SJCRH30 (cell line): ENCODE data around the gene CNOT10. TPM values are rescaled to one million over a fixed set of nuclear protein-coding genes. Genes with fewer than 3 reads are reported as not detected.
"Not testable (repeated sequence)": the region's sequence is repeated elsewhere in the genome, so short reads cannot be mapped to it uniquely, and the experiment has no call there.

Source experiments
- DNase-seq, 2 experiments: peaks; one replicate each; pipeline ENCODE4 v3.0.0-alpha.2; 2015 to 2020
- H3K27ac ChIP-seq: fragments of 250-450 bp; sonication (Bioruptor Pico); 2 replicates; pipeline ENCODE4 v1.5.1; 2020; ENCODE audit warnings: mild to moderate bottlenecking, moderate library complexity
- H3K27me3 ChIP-seq: fragments of 250-450 bp; sonication (Bioruptor Pico); 2 replicates; pipeline ENCODE4 v1.5.1; 2020; ENCODE audit warnings: mild to moderate bottlenecking, moderate library complexity
- H3K36me3 ChIP-seq: fragments of 250-450 bp; sonication (Bioruptor Pico); 2 replicates; pipeline ENCODE4 v1.5.1; 2020; ENCODE audit warnings: mild to moderate bottlenecking, moderate library complexity
- H3K4me1 ChIP-seq: fragments of 250-450 bp; sonication (Bioruptor Pico); 2 replicates; pipeline ENCODE4 v1.5.1; 2020; ENCODE audit warnings: mild to moderate bottlenecking, moderate library complexity
- H3K4me3 ChIP-seq: fragments of 250-450 bp; sonication (Bioruptor Pico); 2 replicates; pipeline ENCODE4 v1.5.1; 2020; ENCODE audit warnings: mild to moderate bottlenecking, moderate library complexity
- H3K9me3 ChIP-seq: fragments of 250-450 bp; sonication (Bioruptor Pico); replicated peaks from 2 replicates; pipeline ENCODE4 v1.5.1; 2020; ENCODE audit warnings: mild to moderate bottlenecking, moderate library complexity
- total RNA-seq: library from RNA; depleted of rRNA; stranded (reverse); fragments of >200 nt; shearing (Covaris generic); gene quantifications from 2 replicates; pipeline ENCODE4 v1.2.3, GENCODE V29; 2014

The CNOT10 gene
- total RNA-seq, 1 experiment from 2014 or later: 23.2 TPM

DNA sequence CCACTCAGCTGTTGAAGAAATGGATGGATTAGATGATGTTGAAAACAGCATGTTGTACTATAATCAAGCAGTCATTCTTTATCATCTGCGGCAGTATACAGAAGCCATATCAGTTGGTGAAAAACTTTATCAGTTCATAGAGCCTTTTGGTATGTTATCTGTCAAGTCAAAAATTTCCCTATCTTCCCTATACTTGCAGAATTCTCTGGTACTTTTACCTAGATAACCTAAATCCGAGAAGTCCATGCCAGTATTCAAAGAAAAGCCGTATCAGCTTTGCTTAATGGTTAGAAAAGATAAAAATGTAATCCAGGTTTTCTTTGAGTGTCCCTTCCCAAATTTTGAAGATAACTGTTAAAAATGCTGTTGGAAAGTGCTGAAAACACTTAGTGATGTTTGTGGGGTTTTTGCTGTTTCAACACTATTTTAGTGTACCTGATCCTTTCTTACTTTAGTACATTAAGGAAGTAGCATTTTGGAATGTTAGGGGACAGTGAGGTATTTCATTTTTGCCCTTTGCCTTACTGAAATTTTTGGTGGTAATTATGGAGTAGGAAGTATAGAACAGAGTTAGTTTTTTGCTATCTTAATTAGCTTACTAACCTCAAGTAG lies 23.8 kb downstream of the CNOT10 start:
- Histone ChIP-seq H3K27me3 (no peaks in the 10 kb centered on the region), H3K36me3 (0 out of 2 replicates have a peak, but pooled peaks cover 3% of the 10 kb centered on the region), H3K27ac (peak overlapping the region; percentile 31), H3K9me3 (no peaks in the 10 kb centered on the region), H3K4me1 (no peaks in the 10 kb centered on the region; the same call in 1 of the 2 replicates), H3K4me3 (no peak overlapping the region)
- DNase-seq: no peak

DNA sequence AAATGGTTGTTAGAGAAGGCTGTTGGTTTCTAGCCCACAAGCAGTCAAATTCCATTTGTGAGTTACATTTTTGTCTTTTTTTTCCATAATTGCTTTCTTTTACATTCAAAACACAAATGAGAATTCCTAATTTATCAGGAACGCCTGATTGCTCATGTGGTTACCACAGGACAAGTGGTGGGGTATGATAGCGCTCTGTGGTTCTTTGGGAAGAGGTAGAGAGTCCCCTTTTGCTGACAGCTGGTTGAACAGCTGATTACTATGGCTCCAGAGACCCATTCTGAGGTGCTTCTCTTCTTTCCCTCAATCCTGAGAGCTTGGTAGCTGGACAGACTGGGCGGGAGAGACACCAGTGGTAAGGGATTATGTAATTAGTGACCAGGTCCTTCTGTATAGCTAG lies 24.4 kb downstream of the CNOT10 start:
- H3K36me3 ChIP-seq: 0 out of 2 replicates have a peak, but pooled peaks cover 3% of the 10 kb centered on the region
- no peak overlapping the region for H3K4me3 ChIP-seq
- no peaks in the 10 kb centered on the region; the same call in 1 of the 2 replicates for H3K4me1 ChIP-seq
- peak overlapping the region; percentile 31 for H3K27ac ChIP-seq
- H3K27me3 ChIP-seq: no peaks in the 10 kb centered on the region
- no peaks in the 10 kb centered on the region for H3K9me3 ChIP-seq
- DNase-seq: peak; percentile 45 to 54

DNA sequence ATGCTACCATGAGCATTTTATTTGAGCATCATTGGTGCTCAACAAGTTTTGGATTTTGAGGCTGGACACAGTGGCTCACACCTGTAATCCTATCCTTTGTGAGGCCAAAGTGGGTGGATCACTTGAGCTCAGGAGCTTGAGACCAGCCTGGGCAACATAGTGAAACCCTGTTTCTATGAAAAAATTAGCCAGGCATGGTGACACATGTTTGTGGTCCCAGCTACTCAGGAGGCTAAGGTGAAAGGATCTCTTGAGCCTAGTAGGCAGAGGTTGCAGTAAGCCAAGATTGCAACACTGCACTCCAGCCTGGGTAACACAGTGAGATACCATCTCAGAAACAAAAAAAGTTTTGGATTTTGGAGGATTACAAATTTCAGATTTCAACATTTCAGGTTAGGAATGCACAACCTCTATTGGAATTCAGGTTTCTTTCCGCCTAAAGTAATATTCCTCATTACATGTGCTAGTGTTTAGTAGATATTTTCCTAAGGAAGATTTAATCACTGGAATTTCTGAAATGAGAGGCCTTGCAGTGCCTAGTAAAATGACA lies 27.6 kb downstream of the CNOT10 start:
- H3K27ac ChIP-seq: no peak overlapping the region
- DNase-seq: no peak
- H3K9me3 ChIP-seq: no peaks in the 10 kb centered on the region
- H3K4me1 ChIP-seq: no peaks in the 10 kb centered on the region; the same call in 1 of the 2 replicates
- no peaks in the 10 kb centered on the region for H3K27me3 ChIP-seq
- no peak overlapping the region for H3K4me3 ChIP-seq
- 0 out of 2 replicates have a peak, but pooled peaks cover 3% of the 10 kb centered on the region for H3K36me3 ChIP-seq

DNA sequence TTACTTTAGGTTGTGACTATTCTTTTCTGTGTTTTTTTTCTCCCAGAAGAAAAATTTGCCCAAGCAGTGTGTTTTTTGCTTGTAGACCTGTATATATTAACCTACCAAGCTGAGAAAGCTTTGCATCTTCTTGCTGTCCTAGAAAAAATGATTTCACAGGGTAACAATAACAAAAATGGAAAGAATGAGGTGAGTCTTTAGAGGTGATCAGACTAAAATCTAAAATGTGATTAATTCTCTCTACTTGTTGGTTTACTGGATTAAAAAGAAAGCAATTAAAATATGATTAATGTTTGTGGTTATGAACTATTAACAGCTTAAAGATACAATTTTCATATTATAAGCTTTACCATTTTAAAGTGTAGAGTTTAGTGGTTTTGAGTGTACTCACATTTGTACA lies 28.2 kb downstream of the CNOT10 start:
- Histone ChIP-seq H3K9me3 (no peaks in the 10 kb centered on the region), H3K27me3 (no peaks in the 10 kb centered on the region), H3K36me3 (0 out of 2 replicates have a peak, but pooled peaks cover 3% of the 10 kb centered on the region), H3K27ac (no peak overlapping the region), H3K4me3 (no peak overlapping the region), H3K4me1 (no peaks in the 10 kb centered on the region; the same call in 1 of the 2 replicates)
- DNase-seq: no peak

DNA sequence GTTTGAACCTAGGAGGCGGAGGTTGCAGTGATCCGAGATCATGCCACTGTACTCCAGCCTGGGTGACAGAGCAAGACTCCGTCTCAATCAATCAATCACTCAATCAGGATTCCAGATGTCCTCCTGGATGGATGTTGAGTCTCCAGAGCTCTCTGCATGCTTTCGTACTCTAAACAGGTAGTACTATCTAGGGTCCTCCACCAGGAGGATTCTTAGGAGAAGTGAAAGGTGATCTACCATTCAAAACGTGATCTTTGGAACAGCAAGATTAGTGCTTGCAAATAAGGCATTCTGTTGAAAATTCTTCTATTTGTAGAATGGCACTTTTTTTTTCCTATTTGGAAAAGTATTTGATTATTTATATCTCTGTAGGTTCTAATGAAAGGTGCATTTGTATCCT lies 34.3 kb downstream of the CNOT10 start:
- no peaks in the 10 kb centered on the region for H3K36me3 ChIP-seq
- DNase-seq: no peak
- no peak overlapping the region for H3K4me3 ChIP-seq
- no peaks in the 10 kb centered on the region for H3K27me3 ChIP-seq
- no peaks in the 10 kb centered on the region for H3K9me3 ChIP-seq
- H3K27ac ChIP-seq: no peak overlapping the region
- H3K4me1 ChIP-seq: no peaks in the 10 kb centered on the region

DNA sequence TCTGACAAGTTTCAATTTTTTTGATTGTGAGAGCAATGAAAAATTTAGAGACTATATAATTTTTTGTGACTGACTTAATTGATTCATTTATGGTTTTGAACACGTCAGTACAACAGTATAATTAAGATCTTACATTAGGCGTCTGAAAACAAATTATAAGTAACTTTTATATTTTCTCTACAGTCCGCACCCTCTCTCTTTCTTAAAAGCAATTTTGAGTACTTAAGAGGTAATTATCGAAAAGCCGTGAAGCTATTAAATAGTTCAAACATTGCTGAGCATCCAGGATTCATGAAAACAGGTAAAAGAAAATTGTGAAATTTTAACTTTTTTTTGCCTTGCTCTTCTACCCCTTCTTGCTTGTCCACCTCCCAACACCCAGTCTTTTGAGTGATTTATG lies 34.9 kb downstream of the CNOT10 start:
- Histone ChIP-seq H3K27me3 (no peaks in the 10 kb centered on the region), H3K4me1 (no peaks in the 10 kb centered on the region), H3K27ac (no peak overlapping the region), H3K9me3 (no peaks in the 10 kb centered on the region), H3K36me3 (no peaks in the 10 kb centered on the region), H3K4me3 (no peak overlapping the region)
- no peak for DNase-seq

DNA sequence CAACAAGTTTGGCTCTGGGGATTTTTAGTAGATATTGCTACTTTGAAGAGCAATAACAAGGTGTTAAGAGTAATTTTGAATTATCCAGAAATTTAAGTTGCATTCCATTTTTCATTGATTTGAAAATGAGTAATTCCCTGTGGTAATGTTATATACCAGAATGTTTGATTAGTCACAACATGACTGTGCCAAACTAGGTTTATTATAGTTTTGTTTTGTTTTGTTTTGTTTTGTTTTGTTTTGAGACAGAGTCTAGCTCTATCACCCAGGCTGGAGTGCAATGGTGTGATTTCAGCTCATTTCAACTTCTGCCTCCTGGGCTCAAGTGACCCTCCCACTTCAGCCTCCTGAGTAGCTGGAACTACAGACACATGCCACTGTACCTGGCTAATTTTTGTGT lies 40.7 kb downstream of the CNOT10 start:
- H3K4me1 ChIP-seq: no peaks in the 10 kb centered on the region

DNA sequence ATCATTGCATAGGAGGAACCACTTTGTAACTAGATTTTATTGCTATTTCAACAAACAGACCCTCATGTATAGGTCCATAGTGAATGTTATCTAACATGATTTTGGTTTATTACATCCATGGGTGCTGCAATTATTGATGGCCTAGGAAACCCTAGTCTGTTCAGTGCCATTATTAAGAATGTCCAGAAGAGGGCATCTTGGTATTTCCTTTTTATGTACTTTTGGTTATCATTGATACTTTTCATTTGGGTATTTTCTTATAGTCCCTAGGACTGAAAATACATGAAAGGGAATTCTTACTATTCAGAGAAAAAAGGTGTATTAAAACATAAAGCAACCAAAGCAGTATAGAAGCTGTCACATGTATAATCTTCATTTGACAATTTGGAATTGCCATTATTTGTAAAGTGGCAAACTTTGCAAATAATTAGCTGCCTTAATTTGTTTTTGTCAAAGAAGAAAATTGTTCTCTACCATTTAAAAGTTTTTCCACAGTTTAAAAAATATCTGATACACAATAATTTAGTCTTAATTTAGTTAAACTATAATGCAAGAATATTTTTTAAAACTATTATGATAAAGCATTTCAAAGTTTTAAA lies 48.7 kb downstream of the CNOT10 start:
- no peaks in the 10 kb centered on the region for H3K27me3 ChIP-seq
- H3K27ac ChIP-seq: no peak overlapping the region
- no peaks in the 10 kb centered on the region; the same call in 1 of the 2 replicates for H3K36me3 ChIP-seq
- no peak overlapping the region for H3K4me3 ChIP-seq
- no peaks in the 10 kb centered on the region for H3K4me1 ChIP-seq
- no peaks in the 10 kb centered on the region for H3K9me3 ChIP-seq
- DNase-seq: peak in 1 of 2 experiments; percentile 46

More for the DNA sequence above, 40.7 kb downstream of the CNOT10 start:
- Histone ChIP-seq H3K9me3 (no peaks in the 10 kb centered on the region), H3K27me3 (no peaks in the 10 kb centered on the region), H3K4me3 (no peak overlapping the region), H3K36me3 (no peaks in the 10 kb centered on the region; the same call in 1 of the 2 replicates), H3K27ac (no peak overlapping the region)
- no peak for DNase-seq

DNA sequence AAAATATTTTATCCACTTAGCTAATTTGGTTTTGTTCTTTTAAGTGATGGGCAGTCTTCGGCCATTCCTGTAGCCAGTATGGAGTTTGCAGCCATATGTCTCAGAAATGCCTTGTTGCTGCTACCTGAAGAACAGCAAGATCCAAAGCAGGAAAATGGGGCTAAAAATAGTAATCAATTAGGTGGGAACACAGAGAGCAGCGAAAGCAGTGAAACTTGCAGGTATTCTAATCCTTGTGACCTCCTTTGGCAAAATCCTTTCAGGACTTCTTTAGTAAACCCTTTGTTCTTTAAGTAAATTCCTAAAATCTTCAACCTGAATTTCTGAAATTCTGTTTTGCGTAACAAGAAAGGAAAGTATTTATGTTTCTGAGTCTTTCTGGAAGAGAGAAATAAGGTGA lies 49.8 kb downstream of the CNOT10 start:
- no peaks in the 10 kb centered on the region for H3K4me1 ChIP-seq
- H3K4me3 ChIP-seq: no peak overlapping the region
- H3K9me3 ChIP-seq: no peaks in the 10 kb centered on the region
- H3K27me3 ChIP-seq: no peaks in the 10 kb centered on the region
- DNase-seq: no peak
- no peaks in the 10 kb centered on the region; the same call in 1 of the 2 replicates for H3K36me3 ChIP-seq
- H3K27ac ChIP-seq: no peak overlapping the region

DNA sequence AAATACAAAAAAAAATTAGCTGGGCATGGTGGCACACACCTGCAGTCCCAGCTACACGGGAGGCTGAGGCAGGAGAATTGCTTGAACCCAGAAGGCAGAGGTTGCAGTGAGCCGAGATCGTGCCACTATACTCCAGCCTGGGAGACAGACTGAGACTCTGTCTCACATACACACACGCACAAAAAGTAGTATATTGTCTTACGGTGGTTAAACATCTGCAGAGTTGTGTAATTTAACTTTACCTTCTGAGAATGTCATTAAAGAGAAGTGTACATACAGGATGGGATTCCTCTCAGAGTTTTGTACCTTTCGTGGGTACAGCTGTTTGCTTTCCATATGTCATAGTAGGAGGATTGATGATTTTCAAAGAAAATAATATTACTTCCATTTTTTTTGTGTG lies 58.5 kb downstream of the CNOT10 start:
- not testable (repeated sequence) for H3K9me3 ChIP-seq, H3K4me3 ChIP-seq, H3K27me3 ChIP-seq, DNase-seq, H3K36me3 ChIP-seq, H3K27ac ChIP-seq, H3K4me1 ChIP-seq

DNA sequence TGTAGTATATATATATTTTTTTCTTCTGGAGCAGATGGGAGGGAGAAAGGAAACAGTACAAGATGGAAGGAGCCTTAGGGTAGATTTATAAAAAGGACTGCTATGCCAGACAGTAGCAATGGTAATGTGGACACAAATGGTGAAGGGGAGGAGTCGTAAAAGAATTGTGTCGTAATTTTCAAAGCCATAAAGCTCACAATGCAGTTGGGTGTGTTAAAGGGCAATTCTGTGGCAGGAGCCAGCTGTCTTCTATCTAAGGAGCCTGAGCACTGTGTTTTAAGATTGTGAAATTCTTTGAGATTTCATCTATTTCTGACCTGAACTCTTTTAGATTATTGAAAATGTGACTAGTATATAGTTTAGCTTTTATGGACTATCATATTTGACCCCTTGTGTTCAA lies 58.9 kb downstream of the CNOT10 start:
- H3K36me3 ChIP-seq: no peaks in the 10 kb centered on the region; the same call in 1 of the 2 replicates
- H3K27ac ChIP-seq: no peak overlapping the region
- H3K4me1 ChIP-seq: no peaks in the 10 kb centered on the region
- H3K27me3 ChIP-seq: no peaks in the 10 kb centered on the region
- no peak overlapping the region for H3K4me3 ChIP-seq
- H3K9me3 ChIP-seq: no peaks in the 10 kb centered on the region
- no peak for DNase-seq

DNA sequence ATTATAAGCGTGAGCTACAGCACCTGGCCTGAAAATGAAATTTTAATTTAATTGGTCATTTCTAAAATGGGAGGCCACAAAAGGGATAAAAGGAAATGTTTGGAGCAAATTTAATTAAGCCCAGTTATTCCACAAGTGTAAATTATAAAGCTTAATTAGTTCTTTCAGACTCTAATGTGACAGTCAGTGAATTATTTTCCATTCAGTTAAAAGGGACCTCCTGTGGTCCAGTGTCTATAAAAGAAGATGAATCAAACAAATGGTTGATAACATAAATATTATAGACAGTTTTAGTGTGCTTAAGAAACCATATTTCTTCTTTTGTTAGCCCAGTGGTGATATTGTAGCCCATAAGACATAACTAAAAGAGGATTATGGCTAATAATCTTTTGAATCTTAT lies 66.4 kb downstream of the CNOT10 start:
- Histone ChIP-seq H3K36me3 (no peaks in the 10 kb centered on the region), H3K4me3 (no peak overlapping the region), H3K27ac (no peak overlapping the region), H3K9me3 (no peaks in the 10 kb centered on the region), H3K27me3 (no peaks in the 10 kb centered on the region), H3K4me1 (no peaks in the 10 kb centered on the region)
- DNase-seq: no peak

DNA sequence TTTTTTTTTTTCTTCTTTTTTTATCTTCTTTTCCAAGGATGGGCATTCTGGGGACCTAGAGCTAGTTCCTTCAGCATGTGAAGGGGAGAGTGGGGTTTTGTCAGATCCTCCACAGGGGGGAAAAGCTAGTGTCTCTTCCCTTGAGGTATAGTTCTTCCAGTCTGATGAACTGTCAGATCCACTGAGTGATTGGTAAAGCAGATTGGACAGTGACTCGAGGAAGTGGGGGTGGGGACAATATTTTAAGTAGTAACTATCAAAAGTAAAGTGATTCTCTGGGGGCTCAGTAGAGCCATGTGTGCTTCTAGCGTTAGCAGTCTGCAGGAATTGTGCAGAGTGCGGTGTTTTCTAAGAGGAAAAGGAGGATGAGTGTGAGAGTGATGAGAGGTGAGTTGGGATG lies 70.8 kb downstream of the CNOT10 start:
- Histone ChIP-seq H3K4me1 (no peaks in the 10 kb centered on the region), H3K27ac (no peak overlapping the region), H3K4me3 (no peak overlapping the region), H3K9me3 (no peaks in the 10 kb centered on the region), H3K27me3 (no peaks in the 10 kb centered on the region), H3K36me3 (no peaks in the 10 kb centered on the region)
- DNase-seq: no peak

DNA sequence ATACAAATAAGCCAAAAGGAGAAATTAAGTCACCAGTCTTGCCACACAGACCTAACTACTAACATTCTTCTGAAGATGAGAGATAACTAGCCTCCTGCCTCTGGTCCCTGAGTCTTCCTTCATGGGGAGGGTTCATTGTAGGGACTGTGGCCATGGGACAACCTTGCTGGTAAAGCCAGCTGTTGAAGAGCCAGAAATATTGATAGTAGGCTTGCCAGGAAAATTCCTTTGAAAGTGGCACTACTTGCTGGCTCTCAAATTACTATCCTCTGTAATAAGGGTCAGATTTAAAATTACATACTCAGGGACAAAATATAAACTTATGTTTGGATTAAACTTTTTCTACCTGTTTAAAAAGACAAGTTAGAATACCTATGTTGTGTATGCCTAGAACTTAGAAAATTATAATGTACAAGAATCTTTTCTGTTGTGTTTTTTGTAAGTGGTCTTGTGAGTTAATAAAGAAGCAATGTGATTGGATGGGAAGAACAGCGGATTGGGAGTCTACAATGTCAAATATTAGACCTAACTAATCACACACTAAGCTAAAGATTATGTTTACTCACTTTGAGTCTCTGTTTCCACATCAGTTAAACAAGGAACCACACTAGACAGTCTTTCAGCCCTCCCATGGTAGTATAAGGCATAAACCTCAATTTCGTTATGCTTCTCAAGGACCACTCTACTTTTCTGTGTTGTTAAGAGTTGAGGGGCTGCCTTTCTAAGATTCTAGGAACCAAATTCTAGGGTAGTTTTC lies 72.8 kb downstream of the CNOT10 start:
- Histone ChIP-seq H3K4me1 (no peaks in the 10 kb centered on the region), H3K27ac (no peak overlapping the region), H3K4me3 (no peak overlapping the region), H3K9me3 (no peaks in the 10 kb centered on the region), H3K27me3 (no peaks in the 10 kb centered on the region), H3K36me3 (no peaks in the 10 kb centered on the region)
- DNase-seq: no peak

DNA sequence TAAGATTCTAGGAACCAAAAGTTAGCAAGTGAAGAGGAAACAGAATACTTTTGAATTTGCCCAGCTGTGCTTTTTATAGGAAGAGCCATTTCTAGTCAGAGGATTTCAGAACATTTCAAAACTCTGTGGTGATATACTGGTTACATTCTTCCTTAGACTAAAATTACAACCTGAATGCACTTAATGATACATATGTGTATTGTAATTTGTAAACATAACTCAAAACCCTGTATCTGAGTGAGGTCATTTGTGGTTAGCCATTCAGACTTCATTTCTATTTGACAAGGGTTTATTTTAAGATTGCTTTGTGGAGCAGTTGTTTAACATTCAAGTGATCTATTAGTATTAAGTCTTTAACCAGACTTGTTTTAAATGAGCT lies 73.4 kb downstream of the CNOT10 start:
- Histone ChIP-seq H3K27me3 (no peaks in the 10 kb centered on the region), H3K4me3 (no peak overlapping the region), H3K36me3 (no peaks in the 10 kb centered on the region), H3K4me1 (no peaks in the 10 kb centered on the region), H3K27ac (no peak overlapping the region), H3K9me3 (no peaks in the 10 kb centered on the region)
- no peak for DNase-seq
